OCI-LY3 (cell line): ENCODE results near the gene DNAJB14.

Experiments used
- H2AFZ ChIP-seq: fragments of 200-600, 300-600 bp; shearing (Covaris generic); 2 replicates; pipeline ENCODE4 v1.6.0; 2014; ENCODE audit warnings: antibody characterized with exemption, low read depth, low read length
- H3K27ac ChIP-seq: fragments of 200-600, 300-600 bp; sonication (generic); 2 replicates; pipeline ENCODE4 v1.5.1; 2014; ENCODE audit warnings: mild to moderate bottlenecking, low read length, moderate library complexity, mixed read lengths
- H3K27me3 ChIP-seq: fragments of 200-600, 300-600 bp; sonication (generic); 2 replicates; pipeline ENCODE4 v1.6.1; 2014; ENCODE audit warnings: low read depth, low read length, mixed read lengths
- H3K36me3 ChIP-seq: fragments of 200-600, 300-600 bp; sonication (generic); replicated peaks from 2 replicates; pipeline ENCODE3; 2014; ENCODE audit warnings: low read depth, low read length, mixed read lengths
- H3K4me1 ChIP-seq: fragments of 300-600, 200-600 bp; sonication (generic); 2 replicates; pipeline ENCODE4 v1.6.1; 2014; ENCODE audit warnings: low read length, mixed read lengths
- H3K4me2 ChIP-seq: fragments of 200-600, 300-600 bp; sonication (generic); 2 replicates; pipeline ENCODE4 v1.6.1; 2014; ENCODE audit warnings: low read length, mixed read lengths
- H3K4me3 ChIP-seq: fragments of 300-600, 200-600 bp; sonication (generic); 2 replicates; pipeline ENCODE4 v1.5.1; 2014; ENCODE audit warnings: antibody characterized with exemption, mild to moderate bottlenecking, low read length, moderate library complexity
- H3K79me2 ChIP-seq: fragments of 300-600, 200-600 bp; shearing (Covaris generic); 2 replicates; pipeline ENCODE4 v1.6.1; 2014; ENCODE audit warnings: mild to moderate bottlenecking, low read length, mixed read lengths
- H3K9ac ChIP-seq: fragments of 300-600, 200-600 bp; shearing (Covaris generic); 2 replicates; pipeline ENCODE4 v1.6.0; 2014; ENCODE audit warnings: mild to moderate bottlenecking, low read length, moderate library complexity
- H3K9me3 ChIP-seq: fragments of 200-600, 300-600 bp; shearing (Covaris generic); 2 replicates; pipeline ENCODE4 v1.6.1; 2014; ENCODE audit warnings: low read length, mixed read lengths; ENCODE audit not compliant: insufficient read depth
- H4K20me1 ChIP-seq: fragments of 200-600, 300-600 bp; sonication (generic); 2 replicates; pipeline ENCODE4 v1.6.1; 2016; ENCODE audit warnings: low read length, mixed read lengths; ENCODE audit not compliant: insufficient read depth
- CTCF ChIP-seq: fragments of 200-600, 300-600 bp; sonication (generic); IDR thresholded peaks from 2 replicates; pipeline ENCODE4 v1.5.1; 2014; ENCODE audit warnings: antibody characterized with exemption, low read length, low read depth
- EZH2phosphoT487 ChIP-seq: fragments of 200-600 bp; shearing (Covaris generic); IDR thresholded peaks from 2 replicates; pipeline ENCODE4 v1.6.1; 2018; ENCODE audit warnings: antibody characterized with exemption, mixed run types, low read depth

The DNAJB14 gene

GRCh38 chr4:99852199-99852749 is 94.1 kb downstream of the DNAJB14 start:
- H3K36me3 ChIP-seq = peaks cover 50% of the 10 kb centered on the region
- peak overlapping the region; percentile 25 for H3K4me3 ChIP-seq
- peaks cover 80% of the 10 kb centered on the region for H3K4me1 ChIP-seq
- H3K79me2 ChIP-seq = peaks cover 16% of the 10 kb centered on the region; the same call in 1 of the 2 replicates
- no peak for TF ChIP-seq CTCF
- TF ChIP-seq EZH2phosphoT487 = no peak
- H3K9ac ChIP-seq = 0 out of 2 replicates have a peak overlapping the region, but pooled peaks have one; percentile 3
- H2AFZ ChIP-seq = no peak overlapping the region
- no peaks in the 10 kb centered on the region for H3K9me3 ChIP-seq
- peaks cover 12% of the 10 kb centered on the region for H4K20me1 ChIP-seq
- H3K4me2 ChIP-seq = peak overlapping the region; percentile 66
- H3K27ac ChIP-seq = peak overlapping the region; percentile 80
- H3K27me3 ChIP-seq = no peaks in the 10 kb centered on the region

GRCh38 chr4:99848591-99849001 is 97.8 kb downstream of the DNAJB14 start:
- H3K4me3 ChIP-seq = no peak overlapping the region
- peaks cover 77% of the 10 kb centered on the region for H3K4me1 ChIP-seq
- TF ChIP-seq EZH2phosphoT487 (no peak), CTCF (no peak)
- no peaks in the 10 kb centered on the region for H3K27me3 ChIP-seq
- no peaks in the 10 kb centered on the region for H3K9me3 ChIP-seq
- H3K4me2 ChIP-seq = peak overlapping the region; percentile 70
- H2AFZ ChIP-seq = no peak overlapping the region
- H4K20me1 ChIP-seq = peaks cover 31% of the 10 kb centered on the region
- peak overlapping the region; percentile 13; the same call in 1 of the 2 replicates for H3K27ac ChIP-seq
- H3K79me2 ChIP-seq = peaks cover 8% of the 10 kb centered on the region; the same call in 1 of the 2 replicates
- no peak overlapping the region for H3K9ac ChIP-seq
- H3K36me3 ChIP-seq = peaks cover 45% of the 10 kb centered on the region

- Histone ChIP-seq H4K20me1 (peaks cover 31% of the 10 kb centered on the region), H3K79me2 (peaks cover 2% of the 10 kb centered on the region; the same call in 1 of the 2 replicates), H3K9ac (no peak overlapping the region), H3K27me3 (no peaks in the 10 kb centered on the region), H3K36me3 (peaks cover 42% of the 10 kb centered on the region), H3K4me2 (peak overlapping the region; percentile 70), H3K4me1 (peaks cover 70% of the 10 kb centered on the region), H2AFZ (no peak overlapping the region), H3K4me3 (peak overlapping the region; percentile 23), H3K9me3 (no peaks in the 10 kb centered on the region), H3K27ac (peak overlapping the region; percentile 43)
- TF ChIP-seq CTCF (no peak), EZH2phosphoT487 (no peak)
Measured at GRCh38 chr4:99847362-99847976, 98.9 kb downstream of the DNAJB14 start.

- Histone ChIP-seq H3K9ac (no peak overlapping the region), H2AFZ (no peak overlapping the region), H3K79me2 (no peaks in the 10 kb centered on the region), H3K9me3 (no peaks in the 10 kb centered on the region), H3K4me1 (peaks cover 64% of the 10 kb centered on the region), H3K4me3 (peak overlapping the region; percentile 23), H3K27ac (peak overlapping the region; percentile 43), H4K20me1 (peaks cover 36% of the 10 kb centered on the region), H3K4me2 (peak overlapping the region; percentile 70), H3K27me3 (no peaks in the 10 kb centered on the region), H3K36me3 (peaks cover 47% of the 10 kb centered on the region)
- TF ChIP-seq EZH2phosphoT487 = no peak
- no peak for TF ChIP-seq CTCF
Measured at GRCh38 chr4:99846891-99847290, 99.5 kb downstream of the DNAJB14 start.
